HFFc6 (cell line): ENCODE data around the gene ZBED5. TPM values are rescaled to one million over a fixed set of nuclear protein-coding genes. Genes with fewer than 3 reads are reported as not detected.
A peak's percentile ranks its signal among the peaks of the same experiment; 100 is the strongest.

Experiments used
- DNase-seq: peaks from one replicate; pipeline ENCODE4 v3.0.0-alpha.2; 2018
- H3K27ac Mint-ChIP-seq: 2 replicates; pipeline ENCODE4 v1.8.0; 2020; ENCODE audit warnings: mild to moderate bottlenecking, mixed read lengths
- H3K27me3 Mint-ChIP-seq: 2 replicates; pipeline ENCODE4 v1.8.0; 2021; ENCODE audit warnings: mild to moderate bottlenecking, moderate library complexity, mixed read lengths; ENCODE audit not compliant: insufficient read depth
- H3K36me3 Mint-ChIP-seq: 2 replicates; pipeline ENCODE4 v1.8.0; 2021; ENCODE audit warnings: low read depth, mixed read lengths
- H3K4me1 Mint-ChIP-seq: 2 replicates; pipeline ENCODE4 v1.8.0; 2020; ENCODE audit warnings: low read depth, mixed read lengths
- H3K4me3 Mint-ChIP-seq: 2 replicates; pipeline ENCODE4 v1.8.0; 2020; ENCODE audit warnings: mild to moderate bottlenecking, moderate library complexity, mixed read lengths
- H3K9me3 Mint-ChIP-seq: 2 replicates; pipeline ENCODE4 v1.8.0; 2020; ENCODE audit warnings: mild to moderate bottlenecking, mixed read lengths
- long read RNA-seq: library from polyadenylated mRNA; unstranded; transcript quantifications from one replicate; pipeline ENCODE4 v2.0.0, GENCODE V29; 2019
- total RNA-seq, 6 experiments: library from RNA; stranded (reverse); fragmentation: NEBNext Ultra II Directional; extraction: Animal tissue kit (Norgen Biotek cat#: 25700); gene quantifications; 2 replicates in 1 of 6; 3 replicates in 5 of 6; pipeline ENCODE4 v1.2.3, GENCODE V29; 2021
- TF ChIP-seq, protein P1 (sequence below): fragments of 200-600 bp; sonication (generic); IDR thresholded peaks from 2 replicates; pipeline ENCODE4 v1.5.0; 2021; ENCODE audit warnings: antibody characterized with exemption, mild to moderate bottlenecking

Gene ZBED5
- total RNA-seq: 10 to 100 TPM; 24.0 to 29.0 (median 26.4) TPM
- long read RNA-seq, transcript ZBED5-201 (3 exons, 2,512 nt): major isoform, 6 of 13 reads
- long read RNA-seq, partial matches to known transcripts: 0 of 13 reads
- long read RNA-seq, other reads (novel, unspliced or antisense): 6 of 13 reads

DNA sequence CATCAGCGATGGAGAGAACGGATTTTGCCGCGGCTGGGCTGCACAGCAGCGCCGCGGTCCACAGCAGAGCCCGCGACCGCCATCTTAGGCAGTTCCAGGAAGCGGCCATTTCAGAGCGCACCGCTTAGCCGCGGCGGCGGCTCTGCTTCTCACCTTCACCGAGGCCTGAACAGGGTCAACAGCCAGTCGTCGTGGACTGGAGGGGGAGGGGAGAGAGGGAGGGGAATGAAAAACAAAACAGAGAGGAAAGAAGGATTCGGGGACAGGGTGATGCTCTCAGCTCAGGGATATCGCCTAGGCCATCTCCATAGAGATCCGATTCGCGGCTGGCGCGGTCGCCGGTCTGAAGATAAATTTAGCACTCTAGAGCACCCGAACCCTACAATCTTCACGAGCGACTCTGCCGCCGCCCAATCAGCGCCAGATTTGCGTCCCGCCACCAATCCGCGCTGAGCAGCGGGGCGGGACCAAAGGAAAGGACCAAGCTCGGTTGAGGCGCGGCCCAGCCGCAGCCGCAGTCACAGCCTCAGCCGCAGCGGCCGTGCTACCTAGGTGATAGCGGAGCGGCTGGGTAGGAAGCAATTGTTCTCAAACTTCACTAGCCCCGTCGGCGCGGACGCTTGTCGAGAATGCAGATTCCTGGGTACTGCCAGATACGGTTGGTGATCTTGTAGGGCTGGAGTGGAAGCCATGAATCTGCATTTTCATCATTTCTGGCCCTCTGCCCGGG is at the start of gene ZBED5:
TSS of gene ZBED5 (minus strand) at position 345 of the 730 bp plus-strand sequence. CDS start 3,108 bp downstream, outside the sequence.
- Mint-ChIP-seq H3K27me3 (peaks cover 5% of the 10 kb centered on the region; the same call in 1 of the 2 replicates), H3K9me3 (no peaks in the 10 kb centered on the region), H3K36me3 (peaks cover 30% of the 10 kb centered on the region), H3K4me3 (peak within 1 kb of the TSS; percentile 99), H3K27ac (peak within 1 kb of the TSS; percentile 99), H3K4me1 (peaks cover 38% of the 10 kb centered on the region)
- TF ChIP-seq, protein P1, sequence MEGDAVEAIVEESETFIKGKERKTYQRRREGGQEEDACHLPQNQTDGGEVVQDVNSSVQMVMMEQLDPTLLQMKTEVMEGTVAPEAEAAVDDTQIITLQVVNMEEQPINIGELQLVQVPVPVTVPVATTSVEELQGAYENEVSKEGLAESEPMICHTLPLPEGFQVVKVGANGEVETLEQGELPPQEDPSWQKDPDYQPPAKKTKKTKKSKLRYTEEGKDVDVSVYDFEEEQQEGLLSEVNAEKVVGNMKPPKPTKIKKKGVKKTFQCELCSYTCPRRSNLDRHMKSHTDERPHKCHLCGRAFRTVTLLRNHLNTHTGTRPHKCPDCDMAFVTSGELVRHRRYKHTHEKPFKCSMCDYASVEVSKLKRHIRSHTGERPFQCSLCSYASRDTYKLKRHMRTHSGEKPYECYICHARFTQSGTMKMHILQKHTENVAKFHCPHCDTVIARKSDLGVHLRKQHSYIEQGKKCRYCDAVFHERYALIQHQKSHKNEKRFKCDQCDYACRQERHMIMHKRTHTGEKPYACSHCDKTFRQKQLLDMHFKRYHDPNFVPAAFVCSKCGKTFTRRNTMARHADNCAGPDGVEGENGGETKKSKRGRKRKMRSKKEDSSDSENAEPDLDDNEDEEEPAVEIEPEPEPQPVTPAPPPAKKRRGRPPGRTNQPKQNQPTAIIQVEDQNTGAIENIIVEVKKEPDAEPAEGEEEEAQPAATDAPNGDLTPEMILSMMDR: peak; percentile 64
- DNase-seq: peak; percentile 97

DNA sequence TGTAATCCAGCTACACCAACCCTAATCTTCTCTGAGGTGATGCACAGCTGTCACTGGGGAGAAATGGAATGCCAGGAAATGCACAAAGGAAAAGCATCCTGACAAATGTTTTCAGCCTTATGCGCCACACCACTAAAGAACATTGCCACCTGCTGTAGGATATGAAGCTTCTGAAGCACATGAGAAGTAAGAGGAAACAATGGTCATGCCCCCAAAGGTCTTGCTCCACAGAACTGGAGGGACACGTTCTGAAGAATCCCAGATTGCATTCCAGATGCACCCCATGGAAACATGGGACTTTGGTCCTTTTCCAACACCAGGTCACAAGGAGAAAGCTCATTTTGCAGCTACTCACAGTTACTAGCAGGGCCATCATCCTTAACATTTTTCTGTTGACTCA is 48.7 kb upstream of the ZBED5 start:
- DNase-seq: peak; percentile 82
- TF ChIP-seq, protein P1: peak; percentile 65

DNA sequence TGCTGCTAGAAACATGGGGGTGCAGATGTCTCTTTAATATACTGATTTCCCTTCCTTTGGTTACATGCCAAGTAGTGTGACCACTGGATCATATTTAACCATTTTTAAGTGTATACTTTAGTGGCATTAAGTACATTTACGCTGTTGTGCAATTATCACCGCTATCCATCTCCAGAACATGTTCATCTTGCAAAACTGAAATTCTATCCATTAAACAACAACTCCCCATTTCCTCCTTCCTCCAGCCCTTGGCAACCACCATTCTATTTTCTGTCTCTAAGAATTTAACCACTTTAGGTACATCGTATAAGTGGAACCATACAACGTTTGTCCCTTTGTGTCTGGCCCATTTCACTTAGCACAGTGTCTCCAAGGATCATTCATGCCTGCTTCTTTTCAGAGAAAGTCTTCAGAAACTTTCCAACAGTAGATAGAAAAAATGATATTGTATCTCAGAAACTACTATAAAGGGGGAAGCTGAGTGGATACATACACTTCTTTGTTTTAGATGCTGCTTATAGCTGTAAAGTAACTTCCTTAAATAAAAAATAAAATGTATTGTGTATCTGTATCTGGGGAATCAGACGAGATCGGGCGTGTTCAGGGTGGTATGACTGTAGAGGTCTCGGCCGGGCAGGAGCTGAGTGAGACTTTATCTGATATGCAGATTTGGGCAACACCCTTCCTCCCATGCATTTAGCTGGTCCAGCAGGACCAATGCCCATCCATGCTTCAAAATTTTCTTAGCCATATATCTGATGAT is 44.6 kb upstream of the ZBED5 start:
- TF ChIP-seq, protein P1: no peak
- no peak for DNase-seq
- Mint-ChIP-seq H3K36me3 (no peaks in the 10 kb centered on the region), H3K4me3 (no peak overlapping the region), H3K4me1 (peaks cover 68% of the 10 kb centered on the region), H3K27ac (peak overlapping the region; percentile 52; the same call in 1 of the 2 replicates), H3K27me3 (peaks cover 2% of the 10 kb centered on the region), H3K9me3 (no peaks in the 10 kb centered on the region)

More for the DNA sequence above, 48.7 kb upstream of the ZBED5 start:
- H3K4me1 Mint-ChIP-seq: peaks cover 55% of the 10 kb centered on the region
- H3K9me3 Mint-ChIP-seq: no peaks in the 10 kb centered on the region
- H3K4me3 Mint-ChIP-seq: peak overlapping the region; percentile 64
- peaks cover 2% of the 10 kb centered on the region for H3K27me3 Mint-ChIP-seq
- H3K27ac Mint-ChIP-seq: peak overlapping the region; percentile 79
- no peaks in the 10 kb centered on the region; the same call in 1 of the 2 replicates for H3K36me3 Mint-ChIP-seq

GRCh38 chr11:10900681-10901415 is 43.0 kb upstream of the ZBED5 start:
- H3K27ac Mint-ChIP-seq: peak overlapping the region; percentile 97
- peak; percentile 10 for DNase-seq
- peaks cover 2% of the 10 kb centered on the region for H3K27me3 Mint-ChIP-seq
- H3K36me3 Mint-ChIP-seq: no peaks in the 10 kb centered on the region; the same call in 1 of the 2 replicates
- peak overlapping the region; percentile 82 for H3K4me3 Mint-ChIP-seq
- TF ChIP-seq, protein P1: no peak
- H3K9me3 Mint-ChIP-seq: no peaks in the 10 kb centered on the region
- H3K4me1 Mint-ChIP-seq: peaks cover 52% of the 10 kb centered on the region
